Thyroid gland (tissue), 4 donors: Measurements from ENCODE around the gene DROSHA. TPM values are rescaled to one million over a fixed set of nuclear protein-coding genes. Genes with fewer than 3 reads are reported as not detected.

Experiments
- DNase-seq, 2 donors: peaks; one replicate each; pipeline ENCODE4 v3.0.0-alpha.2; 2019
- H3K27ac ChIP-seq, 3 donors: fragments of 200-600 bp; sonication (generic); 1 replicate in 2 of 3; 2 replicates in 1 of 3; pipeline ENCODE4 v1.5.1; 2016 to 2019; ENCODE audit warnings: mild to moderate bottlenecking in 1 of 3, moderate library complexity in 1 of 3
- H3K27me3 ChIP-seq: fragments of 200-600 bp; sonication (generic); one replicate; pipeline ENCODE4 v1.5.1; 2019
- H3K36me3 ChIP-seq, 2 donors: fragments of 200-600 bp; sonication (generic); one replicate each; pipeline ENCODE4 v1.5.1; 2016 to 2019
- H3K4me1 ChIP-seq, 2 donors: fragments of 200-600 bp; sonication (generic); one replicate each; pipeline ENCODE4 v1.5.1; 2017 to 2019
- H3K4me3 ChIP-seq, 3 donors: fragments of 200-600 bp; sonication (generic); replicated peaks in 1 of 3; 1 replicate in 2 of 3; 2 replicates in 1 of 3; pipeline ENCODE4 v1.5.1; 2016; ENCODE audit warnings: mild to moderate bottlenecking in 1 of 3
- H3K9me3 ChIP-seq: fragments of 200-600 bp; sonication (generic); one replicate; pipeline ENCODE4 v1.5.1; 2017
- POLR2A ChIP-seq, 2 donors: fragments of 450-650 bp; IDR thresholded peaks; one replicate each; pipeline ENCODE4 v1.6.1; 2017; ENCODE audit warnings: antibody characterized with exemption in 2 of 2, mild to moderate bottlenecking in 2 of 2, moderate library complexity in 1 of 2
- WGBS, 2 donors: methylation state at CpG; one replicate each; pipeline ENCODE4 v1.1.5; 2017; 5-methylcytosine and 5-hydroxymethylcytosine counted together
- intact Hi-C: fragments of 100-400 bp; cut with DNase I; formaldehyde crosslinking; loops from one replicate; pipeline ENCODE4 v1.15.1; 2023
- total RNA-seq, 4 donors: library from RNA; depleted of rRNA; stranded (reverse); fragments of >200 nt; gene quantifications; one replicate each; pipeline ENCODE4 v1.2.3, GENCODE V29; 2016
- TF ChIP-seq, protein P1 (sequence below), 6 experiments: fragments of 200-600 bp in 3 of 6; fragments of 450-650 bp in 3 of 6; sonication (generic) in 3 of 6; IDR thresholded peaks; one replicate each; pipeline ENCODE4 v1.5.1; 2016 to 2019; ENCODE audit warnings: antibody characterized with exemption in 6 of 6, mild to moderate bottlenecking in 2 of 6, inconsistent platforms in 1 of 6, moderate library complexity in 1 of 6

DROSHA gene
- total RNA-seq, 4 donors from 2014 or later = 45.6 to 52.3 (median 46.2) TPM

DNA sequence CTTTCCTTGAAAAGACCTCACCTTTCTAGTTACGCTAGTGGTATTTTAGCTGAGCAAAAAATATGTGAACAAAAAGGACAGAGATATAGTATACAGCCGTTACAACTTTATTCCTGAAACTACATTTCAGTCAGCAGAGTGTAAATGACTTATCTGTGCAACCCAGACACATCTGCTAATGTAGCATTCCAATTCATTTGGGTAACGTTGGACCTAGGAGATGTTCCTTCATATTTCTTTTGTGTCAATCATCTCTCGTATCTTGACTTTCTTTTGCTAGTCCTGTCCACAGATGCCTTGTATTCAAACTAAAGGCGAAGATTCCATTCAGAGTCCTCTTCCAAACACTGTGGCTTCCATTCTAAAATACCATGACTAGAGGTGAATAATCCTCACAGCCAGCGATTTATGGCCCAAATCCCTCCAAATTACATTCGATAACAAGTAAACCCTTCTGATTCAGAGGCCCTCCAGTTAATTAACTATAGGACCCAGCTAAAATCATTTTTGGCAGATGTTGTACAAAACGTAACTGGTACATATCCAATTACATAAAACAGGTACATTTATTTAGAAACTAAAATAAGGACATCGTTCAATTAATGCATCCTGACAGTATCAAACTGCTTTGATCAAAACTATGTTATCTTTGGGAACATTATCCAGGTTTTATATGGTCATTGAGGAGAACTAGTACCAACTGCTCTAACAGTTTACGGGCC is 155.7 kb downstream of the DROSHA start:
- TF ChIP-seq, protein P1, sequence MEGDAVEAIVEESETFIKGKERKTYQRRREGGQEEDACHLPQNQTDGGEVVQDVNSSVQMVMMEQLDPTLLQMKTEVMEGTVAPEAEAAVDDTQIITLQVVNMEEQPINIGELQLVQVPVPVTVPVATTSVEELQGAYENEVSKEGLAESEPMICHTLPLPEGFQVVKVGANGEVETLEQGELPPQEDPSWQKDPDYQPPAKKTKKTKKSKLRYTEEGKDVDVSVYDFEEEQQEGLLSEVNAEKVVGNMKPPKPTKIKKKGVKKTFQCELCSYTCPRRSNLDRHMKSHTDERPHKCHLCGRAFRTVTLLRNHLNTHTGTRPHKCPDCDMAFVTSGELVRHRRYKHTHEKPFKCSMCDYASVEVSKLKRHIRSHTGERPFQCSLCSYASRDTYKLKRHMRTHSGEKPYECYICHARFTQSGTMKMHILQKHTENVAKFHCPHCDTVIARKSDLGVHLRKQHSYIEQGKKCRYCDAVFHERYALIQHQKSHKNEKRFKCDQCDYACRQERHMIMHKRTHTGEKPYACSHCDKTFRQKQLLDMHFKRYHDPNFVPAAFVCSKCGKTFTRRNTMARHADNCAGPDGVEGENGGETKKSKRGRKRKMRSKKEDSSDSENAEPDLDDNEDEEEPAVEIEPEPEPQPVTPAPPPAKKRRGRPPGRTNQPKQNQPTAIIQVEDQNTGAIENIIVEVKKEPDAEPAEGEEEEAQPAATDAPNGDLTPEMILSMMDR (IDR thresholded peaks at IDR 0.05) = no peak
- no peak for TF ChIP-seq POLR2A (IDR thresholded peaks at IDR 0.05)
- 91 to 93% methylated on average over 10 of the region's 10 CpGs for WGBS, 2 donors
- H3K4me3 ChIP-seq = no peak overlapping the region
- H3K9me3 ChIP-seq = no peaks in the 10 kb centered on the region
- H3K27me3 ChIP-seq = no peaks in the 10 kb centered on the region
- H3K36me3 ChIP-seq = no peaks in the 10 kb centered on the region
- intact Hi-C loops = no loop called here
- no peaks in the 10 kb centered on the region for H3K4me1 ChIP-seq
- H3K27ac ChIP-seq = no peak overlapping the region
- DNase-seq = no peak

DNA sequence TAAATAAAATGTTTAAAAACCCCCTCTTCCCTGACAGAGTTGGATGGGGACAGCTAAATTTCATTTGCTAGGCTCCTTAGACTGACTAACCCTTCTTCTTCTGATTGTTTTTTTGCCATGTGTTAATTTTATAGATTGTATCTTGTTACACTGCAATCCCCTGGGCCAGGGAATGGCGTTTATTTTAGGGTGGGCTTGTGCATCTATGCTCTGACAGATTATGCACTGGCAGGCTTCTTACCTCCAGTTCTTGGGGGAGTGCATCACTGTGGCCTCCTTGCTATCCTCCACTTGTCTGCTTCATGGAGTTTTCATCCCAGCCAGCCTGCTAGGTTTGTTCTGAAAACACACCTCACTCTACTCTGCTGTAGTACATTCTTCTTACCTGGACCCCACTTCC is 159.8 kb downstream of the DROSHA start:
- DNase-seq = no peak
- Histone ChIP-seq H3K4me3 (no peak overlapping the region), H3K4me1 (peaks cover 0 to under 1% of the 10 kb centered on the region in 2 donors), H3K27ac (no peak overlapping the region), H3K9me3 (no peaks in the 10 kb centered on the region), H3K36me3 (no peaks in the 10 kb centered on the region), H3K27me3 (no peaks in the 10 kb centered on the region)
- 28 to 30% methylated on average over 1 of the region's 1 CpG for WGBS, 2 donors
- no peak for TF ChIP-seq POLR2A (IDR thresholded peaks at IDR 0.05)
- TF ChIP-seq, protein P1 (IDR thresholded peaks at IDR 0.05) = no peak
- intact Hi-C loops = no loop called here

DNA sequence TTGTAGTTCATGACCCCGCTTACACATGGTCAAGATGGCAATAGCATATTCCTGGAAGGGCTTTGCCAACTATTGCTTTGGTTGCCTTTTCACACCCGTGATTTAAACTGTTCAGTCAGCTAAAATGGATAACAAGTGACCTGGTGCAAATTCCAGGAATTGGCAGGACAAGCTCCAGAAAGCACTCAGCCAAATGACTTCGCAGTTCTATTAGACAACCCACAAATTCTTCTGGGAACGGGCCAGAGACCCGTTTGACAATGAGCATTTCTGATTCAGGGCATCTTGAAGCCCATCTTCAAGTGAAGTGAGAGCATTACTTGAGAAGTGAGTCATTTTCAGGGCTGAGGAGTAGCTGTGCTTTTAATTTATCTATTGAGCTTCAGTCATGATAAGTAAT is 165.0 kb downstream of the DROSHA start:
- Histone ChIP-seq H3K4me3 (no peak overlapping the region), H3K9me3 (no peaks in the 10 kb centered on the region), H3K36me3 (no peaks in the 10 kb centered on the region), H3K27me3 (no peaks in the 10 kb centered on the region), H3K4me1 (peaks cover 0 to 8% of the 10 kb centered on the region in 2 donors), H3K27ac (no peak overlapping the region)
- 27 to 28% methylated on average over 5 of the region's 5 CpGs for WGBS, 2 donors
- TF ChIP-seq POLR2A (IDR thresholded peaks at IDR 0.05) = no peak
- TF ChIP-seq, protein P1 (IDR thresholded peaks at IDR 0.05) = no peak
- intact Hi-C loops = no loop called here
- peak; percentile 11 to 46 for DNase-seq

DNA sequence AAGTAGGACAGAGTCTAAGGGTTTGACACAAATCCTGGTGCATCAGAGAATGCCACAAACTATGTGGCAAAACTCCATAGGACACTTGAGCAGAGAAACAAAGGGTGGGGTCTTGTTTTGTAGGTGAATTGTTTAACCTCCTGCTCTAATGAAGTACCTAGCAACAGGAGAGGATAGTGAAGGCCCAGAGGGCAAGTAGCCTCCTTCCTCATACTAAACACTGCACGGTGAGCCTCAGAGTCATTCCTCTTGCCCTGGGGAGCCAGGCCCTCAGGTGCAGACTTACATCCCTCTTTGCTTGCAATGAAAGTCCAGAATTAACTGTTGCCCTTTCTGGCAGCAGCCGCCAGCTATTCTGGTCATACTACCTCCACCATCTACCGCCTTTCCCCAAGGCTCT is 166.1 kb downstream of the DROSHA start:
- Histone ChIP-seq H3K4me1 (peaks cover 0 to 8% of the 10 kb centered on the region in 2 donors), H3K4me3 (no peak overlapping the region), H3K9me3 (no peaks in the 10 kb centered on the region), H3K27ac (no peak overlapping the region), H3K36me3 (no peaks in the 10 kb centered on the region), H3K27me3 (no peaks in the 10 kb centered on the region)
- no peak for TF ChIP-seq POLR2A (IDR thresholded peaks at IDR 0.05)
- TF ChIP-seq, protein P1 (IDR thresholded peaks at IDR 0.05) = no peak
- intact Hi-C loops = no loop called here
- 89 to 95% methylated on average over 3 of the region's 3 CpGs for WGBS, 2 donors
- no peak for DNase-seq

DNA sequence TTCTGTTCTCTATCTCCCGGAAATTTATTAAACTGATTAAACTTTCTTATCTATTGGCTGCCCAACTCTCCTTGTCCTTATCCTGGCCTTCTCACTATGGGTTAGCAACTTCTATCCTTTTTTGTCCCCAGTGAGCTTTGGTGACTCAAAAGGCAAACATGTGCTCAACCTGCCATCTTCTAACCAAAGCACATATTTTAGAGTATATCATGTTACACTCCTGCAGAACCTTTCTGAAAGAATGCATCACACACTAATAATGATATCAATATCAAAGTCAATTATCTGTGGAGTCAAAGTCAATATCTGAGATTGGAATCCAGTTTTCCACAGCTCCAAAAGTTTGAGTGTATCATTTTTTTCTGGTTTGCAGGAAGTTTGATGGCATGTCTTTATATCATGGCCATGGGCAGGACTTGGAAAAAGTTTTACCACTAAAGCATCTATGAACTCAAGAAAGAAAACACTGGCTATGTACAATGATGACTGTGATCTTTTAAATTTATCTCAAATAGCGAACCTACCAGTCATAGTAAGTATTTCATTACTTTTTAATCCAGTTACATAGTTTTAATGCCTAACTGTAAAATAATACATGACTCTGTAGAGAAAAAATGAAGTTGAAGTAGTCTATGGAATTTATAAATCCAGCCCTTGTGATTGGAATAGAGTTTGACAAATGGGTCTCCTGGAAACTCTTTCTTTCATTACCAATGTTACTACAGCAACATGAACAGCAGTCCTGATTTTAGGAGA is 166.8 kb downstream of the DROSHA start:
- WGBS, 2 donors = 86 to 89% methylated on average over 2 of the region's 2 CpGs
- no peak for TF ChIP-seq POLR2A (IDR thresholded peaks at IDR 0.05)
- TF ChIP-seq, protein P1 (IDR thresholded peaks at IDR 0.05) = no peak
- Histone ChIP-seq H3K9me3 (no peaks in the 10 kb centered on the region), H3K27ac (no peak overlapping the region), H3K27me3 (no peaks in the 10 kb centered on the region), H3K4me1 (peaks cover 0 to 8% of the 10 kb centered on the region in 2 donors), H3K4me3 (no peak overlapping the region), H3K36me3 (no peaks in the 10 kb centered on the region)
- DNase-seq = no peak
- intact Hi-C loops = no loop called here
